Tibial nerve (tissue), 4 donors: ENCODE measurements around the gene ZNF185. TPM values are rescaled to one million over a fixed set of nuclear protein-coding genes. Genes with fewer than 3 reads are reported as not detected.
A peak's percentile ranks its signal among the peaks of the same experiment; 100 is the strongest.

Source experiments
- DNase-seq, 2 donors: peaks; one replicate each; pipeline ENCODE4 v3.0.0-alpha.2; 2019; ENCODE audit warnings: low spot score in 2 of 2
- H3K27ac ChIP-seq, 4 donors: fragments of 200-600 bp; sonication (generic) in 3 of 4; one replicate each; pipeline ENCODE4 v1.5.1; 2017 to 2019; ENCODE audit warnings: mild to moderate bottlenecking in 1 of 4
- H3K27me3 ChIP-seq, 2 donors: fragments of 200-600 bp; sonication (generic) in 1 of 2; one replicate each; pipeline versions ENCODE4 v1.5.1 to v1.6.0; 2017 to 2019
- H3K36me3 ChIP-seq, 3 donors: fragments of 200-600 bp; sonication (generic); one replicate each; pipeline ENCODE4 v1.5.1; 2018 to 2019
- H3K4me1 ChIP-seq, 4 donors: fragments of 200-600 bp; sonication (generic) in 3 of 4; one replicate each; pipeline ENCODE4 v1.5.1; 2017 to 2019
- H3K4me3 ChIP-seq, 4 donors: fragments of 200-600 bp; sonication (generic) in 3 of 4; one replicate each; pipeline ENCODE4 v1.5.1; 2017 to 2019; ENCODE audit warnings: mild to moderate bottlenecking in 1 of 4, moderate library complexity in 1 of 4
- H3K9me3 ChIP-seq, 4 donors: fragments of 200-600 bp; sonication (generic) in 3 of 4; one replicate each; pipeline ENCODE4 v1.5.1; 2017 to 2019
- CTCF ChIP-seq, 5 experiments: fragments of 200-600 bp in 3 of 5; fragments of 450-650 bp in 2 of 5; sonication (generic) in 3 of 5; IDR thresholded peaks; one replicate each; pipeline ENCODE4 v1.5.1; 2016 to 2019; ENCODE audit warnings: antibody characterized with exemption in 5 of 5, mild to moderate bottlenecking in 3 of 5, moderate library complexity in 2 of 5
- EP300 ChIP-seq, 2 donors: sonication (generic); formaldehyde crosslinking; IDR thresholded peaks; one replicate each; pipeline ENCODE4 v1.6.1; 2017; ENCODE audit warnings: antibody characterized with exemption in 2 of 2, mild to moderate bottlenecking in 1 of 2
- POLR2A ChIP-seq, 2 donors: fragments of 450-650 bp; IDR thresholded peaks; one replicate each; pipeline ENCODE4 v1.6.1; 2017; ENCODE audit warnings: antibody characterized with exemption in 2 of 2, mild to moderate bottlenecking in 2 of 2, moderate library complexity in 2 of 2
- WGBS, 2 donors: methylation state at CpG; one replicate each; pipeline ENCODE4 v1.1.5; 2018; 5-methylcytosine and 5-hydroxymethylcytosine counted together
- total RNA-seq, 4 donors: library from RNA; depleted of rRNA; stranded (reverse); fragments of >200 nt; gene quantifications; one replicate each; pipeline ENCODE4 v1.1.0, GENCODE V29; 2016

ZNF185 gene
- total RNA-seq, 4 donors from 2014 or later = 17.1 to 55.1 (median 28.6) TPM

- no peaks in the 10 kb centered on the region for H3K27me3 ChIP-seq
- no peak for TF ChIP-seq POLR2A (IDR thresholded peaks at IDR 0.05)
- no peak for TF ChIP-seq EP300 (IDR thresholded peaks at IDR 0.05)
- no peak for TF ChIP-seq CTCF (IDR thresholded peaks at IDR 0.05)
- no peak overlapping the region for H3K4me3 ChIP-seq
- peaks cover 0 to 63% (median 0%) of the 10 kb centered on the region in 3 donors for H3K36me3 ChIP-seq
- 80 to 94% methylated on average over 6 to 17 of the region's 17 CpGs for WGBS, 2 donors
- no peaks in the 10 kb centered on the region for H3K9me3 ChIP-seq
- no peaks in the 10 kb centered on the region for H3K4me1 ChIP-seq
- H3K27ac ChIP-seq = no peak overlapping the region
- DNase-seq = peak in 1 of 2 donors; percentile 4
Observed at GRCh38 chrX:152865232-152865920, 32.5 kb upstream of the ZNF185 start.

- Histone ChIP-seq H3K4me3 (no peak overlapping the region), H3K9me3 (no peaks in the 10 kb centered on the region), H3K4me1 (no peaks in the 10 kb centered on the region), H3K27me3 (no peaks in the 10 kb centered on the region), H3K36me3 (peaks cover 0 to 69% (median 0%) of the 10 kb centered on the region in 3 donors), H3K27ac (no peak overlapping the region)
- DNase-seq = no peak
- WGBS, 2 donors = 88 to 95% methylated on average over 3 to 5 of the region's 5 CpGs
- TF ChIP-seq EP300 (IDR thresholded peaks at IDR 0.05) (no peak), CTCF (IDR thresholded peaks at IDR 0.05) (no peak), POLR2A (IDR thresholded peaks at IDR 0.05) (no peak)
Observed at GRCh38 chrX:152866386-152866785, 31.5 kb upstream of the ZNF185 start.

- 75 to 89% methylated on average over 6 to 7 of the region's 7 CpGs for WGBS, 2 donors
- TF ChIP-seq POLR2A (IDR thresholded peaks at IDR 0.05) (no peak), CTCF (IDR thresholded peaks at IDR 0.05) (no peak), EP300 (IDR thresholded peaks at IDR 0.05) (no peak)
- no peaks in the 10 kb centered on the region for H3K4me1 ChIP-seq
- H3K27ac ChIP-seq = no peak overlapping the region
- peaks cover 0 to 59% (median 0%) of the 10 kb centered on the region in 3 donors for H3K36me3 ChIP-seq
- no peaks in the 10 kb centered on the region for H3K9me3 ChIP-seq
- DNase-seq = no peak
- no peak overlapping the region for H3K4me3 ChIP-seq
- no peaks in the 10 kb centered on the region for H3K27me3 ChIP-seq
Observed at GRCh38 chrX:152869972-152870371, 27.9 kb upstream of the ZNF185 start.

- 80 to 82% methylated on average over 8 to 9 of the region's 9 CpGs for WGBS, 2 donors
- no peak overlapping the region for H3K27ac ChIP-seq
- no peak for DNase-seq
- H3K4me3 ChIP-seq = no peak overlapping the region
- no peaks in the 10 kb centered on the region for H3K9me3 ChIP-seq
- no peaks in the 10 kb centered on the region for H3K4me1 ChIP-seq
- no peaks in the 10 kb centered on the region for H3K27me3 ChIP-seq
- no peak for TF ChIP-seq EP300 (IDR thresholded peaks at IDR 0.05)
- TF ChIP-seq CTCF (IDR thresholded peaks at IDR 0.05) = no peak
- no peak for TF ChIP-seq POLR2A (IDR thresholded peaks at IDR 0.05)
- H3K36me3 ChIP-seq = peaks cover 0 to 47% (median 0%) of the 10 kb centered on the region in 3 donors
Observed at GRCh38 chrX:152871260-152871659, 26.6 kb upstream of the ZNF185 start.

- Histone ChIP-seq H3K9me3 (no peaks in the 10 kb centered on the region), H3K27ac (no peak overlapping the region), H3K36me3 (peaks cover 0 to 35% (median 0%) of the 10 kb centered on the region in 3 donors), H3K4me1 (no peaks in the 10 kb centered on the region), H3K4me3 (no peak overlapping the region), H3K27me3 (no peaks in the 10 kb centered on the region)
- no peak for TF ChIP-seq EP300 (IDR thresholded peaks at IDR 0.05)
- no peak for TF ChIP-seq POLR2A (IDR thresholded peaks at IDR 0.05)
- TF ChIP-seq CTCF (IDR thresholded peaks at IDR 0.05) = no peak
- 40% methylated on average over 2 of the region's 2 CpGs; no CpG with 5 or more reads in 1 of the 2 donors for WGBS, 2 donors
- no peak for DNase-seq
Observed at GRCh38 chrX:152872522-152872921, 25.3 kb upstream of the ZNF185 start.
